Right ventricle myocardium inferior (tissue), 1 donor: Measurements from ENCODE around the gene HYOU1. TPM values are rescaled to one million over a fixed set of nuclear protein-coding genes. Genes with fewer than 3 reads are reported as not detected.
"Not testable (repeated sequence)": the region's sequence is repeated elsewhere in the genome, so short reads cannot be mapped to it uniquely, and the experiment has no call there.

Experiments used
- ATAC-seq: fragments of 200-7000 bp; cut with Tn5 transposase; one replicate; pipeline ENCODE4 v1.9.1; 2020; ENCODE audit warnings: mild to moderate bottlenecking, moderate library complexity
- DNase-seq: peaks from one replicate; pipeline ENCODE4 v3.0.0; 2021; ENCODE audit errors: missing footprints
- intact Hi-C: fragments of 100-400 bp; cut with DNase I; formaldehyde crosslinking; loops from one replicate; pipeline ENCODE4 v1.11.0; 2022
- total RNA-seq: library from RNA; stranded (reverse); fragmentation: NEBNext Ultra II Directional; extraction: Animal tissue kit (Norgen Biotek cat#: 25700); gene quantifications from one replicate; pipeline ENCODE4 v1.2.1, GENCODE V29; 2021
- donor health status: DM: no; HTN: yes; CAD: no; lungs with severe emphysema.

The HYOU1 gene
- total RNA-seq, 1 donor from 2014 or later: 78.3 TPM

GRCh38 chr11:119027561-119028345 lies 29.3 kb downstream of the HYOU1 start:
- intact Hi-C loops: no loop called here
- DNase-seq (no peak), ATAC-seq (no peak)

- no peak for ATAC-seq
- intact Hi-C loops: no loop called here
- no peak for DNase-seq
Observed at GRCh38 chr11:119026970-119027369, 30.0 kb downstream of the HYOU1 start.

- intact Hi-C loops: no loop called here
- ATAC-seq (no peak), DNase-seq (no peak)
Observed at GRCh38 chr11:119025978-119026766, 30.8 kb downstream of the HYOU1 start.

- ATAC-seq: no peak
- no peak for DNase-seq
- intact Hi-C loops: no loop called here
Observed at GRCh38 chr11:119025541-119025940, 31.5 kb downstream of the HYOU1 start.

- no peak for ATAC-seq
- intact Hi-C loops: no loop called here
- no peak for DNase-seq
Observed at GRCh38 chr11:119025099-119025473, 31.9 kb downstream of the HYOU1 start.

- ATAC-seq: no peak
- no peak for DNase-seq
- intact Hi-C loops: no loop called here
Observed at GRCh38 chr11:119024430-119025098, 32.4 kb downstream of the HYOU1 start.

- intact Hi-C loops: no loop called here
- DNase-seq: no peak
Observed at GRCh38 chr11:119023741-119024140, 33.3 kb downstream of the HYOU1 start.

GRCh38 chr11:119021631-119022030 lies 35.4 kb downstream of the HYOU1 start:
- ATAC-seq (no peak), DNase-seq (no peak)
- intact Hi-C loops: no loop called here

More at GRCh38 chr11:119023741-119024140, 33.3 kb downstream of the HYOU1 start:
- no peak for ATAC-seq

GRCh38 chr11:119019996-119020395 lies 37.0 kb downstream of the HYOU1 start:
- intact Hi-C loops: no loop called here
- ATAC-seq (no peak), DNase-seq (no peak)

- ATAC-seq (peak; percentile 96), DNase-seq (peak; percentile 96)
- intact Hi-C loops: no loop called here
Observed at GRCh38 chr11:119018074-119018938, 38.7 kb downstream of the HYOU1 start, which contains the start of the genes RPS25 and TRAPPC4. TSS of gene RPS25 (minus strand) at chr11:119018343. CDS start at chr11:119018284, 59 bp downstream. TSS of gene TRAPPC4 (plus strand) at chr11:119018766. CDS start at chr11:119018796, 30 bp downstream.

- intact Hi-C loops, ATAC-seq, DNase-seq: not testable (repeated sequence)
Observed at GRCh38 chr11:119017377-119017776, 39.6 kb downstream of the HYOU1 start.

GRCh38 chr11:119016216-119017009 lies 40.6 kb downstream of the HYOU1 start:
- ATAC-seq (no peak), DNase-seq (no peak)
- intact Hi-C loops: no loop called here

- ATAC-seq (no peak), DNase-seq (no peak)
- intact Hi-C loops: no loop called here
Observed at GRCh38 chr11:119015054-119015611, 41.9 kb downstream of the HYOU1 start.

- DNase-seq (no peak), ATAC-seq (no peak)
- intact Hi-C loops: no loop called here
Observed at GRCh38 chr11:119014209-119014924, 42.6 kb downstream of the HYOU1 start.

GRCh38 chr11:119012629-119013170 lies 44.3 kb downstream of the HYOU1 start:
- DNase-seq: no peak
- ATAC-seq: no peak
- intact Hi-C loops: no loop called here

GRCh38 chr11:119011476-119012053 lies 45.4 kb downstream of the HYOU1 start:
- intact Hi-C loops: no loop called here
- DNase-seq: no peak
- peak; percentile 18 for ATAC-seq
